H1 (cell line): ENCODE measurements around the gene CRKL. TPM values are rescaled to one million over a fixed set of nuclear protein-coding genes. Genes with fewer than 3 reads are reported as not detected.
"Not testable (repeated sequence)": the region's sequence is repeated elsewhere in the genome, so short reads cannot be mapped to it uniquely, and the experiment has no call there.

Experiments used
- CTCF ChIA-PET: fragments of 300-600 bp; sonication (Branson Sonifier 250); formaldehyde crosslinking; loops from one replicate; lab custom pipeline; 2021; ENCODE audit not compliant: partially characterized antibody; lab: Charles Lee
- POLR2A ChIA-PET: fragments of 300-600 bp; sonication (Branson Sonifier 250); formaldehyde crosslinking; loops from one replicate; lab custom pipeline; 2021; ENCODE audit warnings: inconsistent platforms; ENCODE audit not compliant: partially characterized antibody; lab: Charles Lee
- DNase-seq, 2 experiments: peaks; one replicate each; pipeline versions ENCODE4 v3.0.0 to v3.0.0-alpha.2; 2010 to 2022; ENCODE audit warnings: low spot score in 2 of 2, low read depth in 1 of 2, mixed read lengths in 1 of 2
- FAIRE-seq: peaks from 2 replicates; lab custom pipeline; 2011; peaks lifted over from hg19 to GRCh38; lab: Jason Lieb, UNC
- H2AFZ ChIP-seq: 2 replicates; pipeline ENCODE4 v1.8.1; 2012; ENCODE audit warnings: low read length, inconsistent platforms
- H2AK5ac ChIP-seq: 2 replicates; pipeline ENCODE4 v1.6.1; 2013; ENCODE audit warnings: low read depth, low read length
- H2BK120ac ChIP-seq: replicated peaks from 2 replicates; pipeline ENCODE3; 2013; ENCODE audit warnings: low read depth, low read length, inconsistent platforms
- H2BK12ac ChIP-seq: 2 replicates; pipeline ENCODE4 v1.6.1; 2013; ENCODE audit warnings: low read depth, low read length
- H2BK15ac ChIP-seq: 2 replicates; pipeline ENCODE4 v1.6.1; 2013; ENCODE audit warnings: low read length
- H2BK20ac ChIP-seq: 2 replicates; pipeline ENCODE4 v1.6.1; 2013; ENCODE audit warnings: low read length
- H2BK5ac ChIP-seq: 2 replicates; pipeline ENCODE4 v1.6.1; 2013; ENCODE audit warnings: low read depth, low read length
- H3K14ac ChIP-seq: 2 replicates; pipeline ENCODE4 v1.6.1; 2013; ENCODE audit warnings: inconsistent platforms; ENCODE audit not compliant: insufficient read length
- H3K18ac ChIP-seq: 2 replicates; pipeline ENCODE4 v1.6.1; 2013; ENCODE audit warnings: low read length; ENCODE audit errors: extremely low read depth
- H3K23ac ChIP-seq: 2 replicates; pipeline ENCODE4 v1.6.1; 2013; ENCODE audit warnings: inconsistent platforms; ENCODE audit not compliant: insufficient read length
- H3K23me2 ChIP-seq: 2 replicates; pipeline ENCODE4 v1.6.1; 2013; ENCODE audit warnings: low read depth, low read length
- H3K27ac ChIP-seq: 2 replicates; pipeline ENCODE4 v1.6.1; 2011; ENCODE audit warnings: low read depth, low read length, inconsistent platforms
- H3K27me3 ChIP-seq, 4 experiments: replicated peaks in 1 of 4; 1 replicate in 1 of 4; 2 replicates in 3 of 4; pipeline versions ENCODE4 v1.6.1 to v1.8.1; 2011 to 2013; ENCODE audit warnings: low read length in 3 of 4, mild to moderate bottlenecking in 3 of 4, inconsistent platforms in 2 of 4, mixed read lengths in 2 of 4, moderate library complexity in 1 of 4; ENCODE audit not compliant: control insufficient read depth in 3 of 4, insufficient read depth in 3 of 4; ENCODE audit errors: extremely low read depth in 1 of 4
- H3K36me3 ChIP-seq, 4 experiments: 2 replicates each; pipeline versions ENCODE4 v1.6.1 to v1.8.1; 2011 to 2013; ENCODE audit warnings: mild to moderate bottlenecking in 4 of 4, low read length in 3 of 4, moderate library complexity in 2 of 4, control low read depth in 1 of 4, inconsistent platforms in 1 of 4; ENCODE audit not compliant: insufficient read depth in 4 of 4, control insufficient read depth in 2 of 4
- H3K4ac ChIP-seq: replicated peaks from 2 replicates; pipeline ENCODE3; 2013; ENCODE audit warnings: low read length, low read depth, mixed read lengths, inconsistent platforms; ENCODE audit not compliant: insufficient read length
- H3K4me1 ChIP-seq, 4 experiments: replicated peaks in 1 of 4; 1 replicate in 1 of 4; 2 replicates in 3 of 4; pipeline versions ENCODE4 v1.6.1 to v1.8.1; 2011 to 2013; ENCODE audit warnings: low read length in 3 of 4, inconsistent platforms in 2 of 4, mixed read lengths in 1 of 4; ENCODE audit not compliant: insufficient read depth in 4 of 4, control insufficient read depth in 3 of 4
- H3K4me2 ChIP-seq, 2 experiments: 2 replicates each; pipeline versions ENCODE4 v1.6.1 to v1.8.1; 2011 to 2013; ENCODE audit warnings: low read depth in 2 of 2, low read length in 2 of 2, control low read depth in 1 of 2, inconsistent platforms in 1 of 2, mild to moderate bottlenecking in 1 of 2; ENCODE audit not compliant: insufficient read depth in 1 of 2
- H3K4me3 ChIP-seq, 4 experiments: fragments of 200-600, 300-600 bp in 1 of 4; sonication (generic), shearing (Covaris generic), sonication (Bioruptor Twin) in 1 of 4; 2 replicates each; pipeline versions ENCODE4 v1.5.1 to v1.8.1; 2011 to 2016; ENCODE audit warnings: low read length in 4 of 4, low read depth in 3 of 4, control low read depth in 2 of 4, inconsistent platforms in 2 of 4, mild to moderate bottlenecking in 2 of 4, mixed read lengths in 1 of 4, moderate library complexity in 1 of 4; ENCODE audit not compliant: insufficient read depth in 2 of 4; ENCODE audit errors: extremely low read depth in 1 of 4
- H3K56ac ChIP-seq: replicated peaks from 2 replicates; pipeline ENCODE3; 2013; ENCODE audit warnings: low read depth, mild to moderate bottlenecking, mixed read lengths, low read length, inconsistent platforms; ENCODE audit not compliant: insufficient read length
- H3K79me1 ChIP-seq: 2 replicates; pipeline ENCODE4 v1.6.1; 2013; ENCODE audit warnings: low read depth, low read length, control low read depth
- H3K79me2 ChIP-seq, 2 experiments: 2 replicates each; pipeline versions ENCODE4 v1.6.1 to v1.8.1; 2012 to 2013; ENCODE audit warnings: low read length in 2 of 2, mild to moderate bottlenecking in 2 of 2, inconsistent platforms in 1 of 2; ENCODE audit not compliant: insufficient read depth in 2 of 2, control insufficient read depth in 1 of 2
- H3K9ac ChIP-seq, 4 experiments: replicated peaks in 1 of 4; 1 replicate in 1 of 4; 2 replicates in 3 of 4; pipeline versions ENCODE4 v1.6.1 to v1.8.1; 2011 to 2013; ENCODE audit warnings: low read depth in 3 of 4, low read length in 3 of 4, control low read depth in 2 of 4, mild to moderate bottlenecking in 2 of 4, moderate library complexity in 2 of 4, inconsistent platforms in 1 of 4; ENCODE audit errors: extremely low read depth in 1 of 4
- H3K9me3 ChIP-seq, 2 experiments: 2 replicates each; pipeline versions ENCODE4 v1.6.1 to v1.8.1; 2012 to 2013; ENCODE audit warnings: mild to moderate bottlenecking in 2 of 2, moderate library complexity in 2 of 2, control low read depth in 1 of 2, inconsistent platforms in 1 of 2, low read depth in 1 of 2, low read length in 1 of 2, mixed read lengths in 1 of 2; ENCODE audit not compliant: insufficient read depth in 2 of 2
- H4K20me1 ChIP-seq, 2 experiments: replicated peaks in 1 of 2; 2 replicates each; pipeline versions ENCODE3 to v1.8.1; 2011 to 2013; ENCODE audit warnings: inconsistent platforms in 2 of 2, low read length in 2 of 2, mild to moderate bottlenecking in 1 of 2; ENCODE audit not compliant: insufficient read depth in 2 of 2, control insufficient read depth in 1 of 2
- H4K5ac ChIP-seq: 2 replicates; pipeline ENCODE4 v1.6.1; 2013; ENCODE audit warnings: low read length, low read depth, mixed read lengths, inconsistent platforms; ENCODE audit not compliant: insufficient read length
- H4K8ac ChIP-seq: 2 replicates; pipeline ENCODE4 v1.8.0; 2013; ENCODE audit warnings: mild to moderate bottlenecking, moderate library complexity, low read length, inconsistent platforms; ENCODE audit not compliant: insufficient read depth; ENCODE audit errors: extremely low read depth
- H4K91ac ChIP-seq: replicated peaks from 2 replicates; pipeline ENCODE3; 2013; ENCODE audit warnings: low read length, mixed read lengths, inconsistent platforms; ENCODE audit not compliant: insufficient read length
- ASH2L ChIP-seq: fragments of 200-600, 300-600 bp; sonication (generic); IDR thresholded peaks from one replicate; pipeline ENCODE4 v1.7.1; 2017; ENCODE audit warnings: low read length
- CHD2 ChIP-seq: IDR thresholded peaks from 2 replicates; pipeline ENCODE4 v1.6.1; 2012; ENCODE audit warnings: low read length, improper control_type of control experiment
- EGR1 ChIP-seq: IDR thresholded peaks from 2 replicates; pipeline ENCODE4 v1.6.1; 2011; ENCODE audit warnings: low read depth, low read length, borderline replicate concordance
- GABPA ChIP-seq: IDR thresholded peaks from 2 replicates; pipeline ENCODE4 v1.6.1; 2011; ENCODE audit warnings: mild to moderate bottlenecking, low read length, moderate library complexity, borderline replicate concordance; ENCODE audit not compliant: insufficient read depth
- KDM1A ChIP-seq: fragments of 200-600, 300-600 bp; sonication (generic); IDR thresholded peaks from 2 replicates; pipeline ENCODE4 v1.7.1; 2016; ENCODE audit warnings: mild to moderate bottlenecking, low read length, borderline replicate concordance
- WGBS, 2 experiments: shearing (Covaris generic) in 1 of 2; methylation state at CpG; one replicate each; pipeline versions ENCODE4 v1.1.6 to v1.1.7; 2013 to 2015; ENCODE audit warnings: low lambda C conversion rate in 2 of 2, mixed read lengths in 2 of 2, inconsistent platforms in 1 of 2, low coverage in 1 of 2, missing lambda C conversion rate in 1 of 2; ENCODE audit not compliant: insufficient replicate concordance in 2 of 2, insufficient coverage in 1 of 2, insufficient read length in 1 of 2; ENCODE audit errors: extremely low coverage in 1 of 2, missing lambda C conversion rate in 1 of 2; 5-methylcytosine and 5-hydroxymethylcytosine counted together
- polyA plus RNA-seq, 7 experiments: library from polyadenylated mRNA; depleted of rRNA in 3 of 7; stranded (reverse) in 5 of 7; unstranded in 2 of 7; fragments of >200 nt in 5 of 7; fragments of 200-250 nt in 2 of 7; gene quantifications; 1 replicate in 5 of 7; 2 replicates in 1 of 7; 4 replicates in 1 of 7; pipeline versions ENCODE4 v1.2.1 to v1.2.3, GENCODE V29; 2011 to 2013; ENCODE audit warnings: missing spikeins in 2 of 7, mixed read lengths in 2 of 7
- total RNA-seq: library from RNA; stranded (reverse); fragmentation: NEBNext Ultra II Directional; extraction: Animal tissue kit (Norgen Biotek cat#: 25700); gene quantifications from 2 replicates; pipeline ENCODE4 v1.2.1, GENCODE V29; 2021
- TF ChIP-seq, protein P1 (sequence below): IDR thresholded peaks from 2 replicates; pipeline ENCODE4 v1.6.1; 2012; ENCODE audit warnings: low read length, inconsistent platforms
- TF ChIP-seq, protein P2 (sequence below): IDR thresholded peaks from 2 replicates; pipeline ENCODE4 v1.6.1; 2011; ENCODE audit warnings: low read length, improper control_type of control experiment

The CRKL gene
- total and polyA plus RNA-seq, 2 of the 8 experiments (the other 6 are each of a cell fraction or from before 2014, with no cell fraction given), result 34.5 to 94.5 TPM

DNA sequence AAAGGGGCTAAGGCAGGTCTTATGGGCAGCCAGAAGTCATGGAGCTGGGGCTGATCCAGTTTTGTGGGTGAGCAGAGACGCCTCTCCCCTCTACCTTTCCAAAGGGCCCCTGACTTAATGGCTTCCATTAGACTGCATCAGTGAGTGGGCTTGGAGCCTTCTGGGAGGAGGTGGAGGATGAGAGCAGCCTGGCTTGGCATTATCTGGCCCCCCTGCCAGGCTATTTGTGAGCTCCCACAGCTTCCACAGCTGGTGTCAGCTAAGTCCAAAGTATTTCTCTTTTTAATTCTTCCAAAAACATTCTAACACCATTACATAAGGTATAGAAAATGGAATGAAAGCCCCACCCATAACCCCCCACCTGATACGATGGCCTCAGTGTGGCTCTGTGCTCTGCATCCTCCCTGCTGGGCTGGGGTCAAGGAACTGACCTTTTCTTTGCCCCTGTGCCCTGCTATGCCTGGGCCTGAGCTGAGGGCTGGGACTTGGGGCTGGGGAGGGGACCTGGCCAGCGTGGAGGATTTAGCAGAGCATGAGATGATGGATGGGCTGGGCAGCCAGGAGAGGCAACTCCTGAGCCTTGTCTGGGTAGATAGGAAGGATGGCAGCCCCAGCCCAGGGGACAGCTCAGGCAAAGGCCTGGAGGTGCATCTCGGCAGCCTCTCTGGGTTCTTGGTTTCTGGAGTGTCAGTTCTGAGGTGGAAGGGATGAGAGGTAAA, 53.9 kb downstream of the CRKL start (continued):
- TF ChIP-seq GABPA (no peak), CHD2 (no peak), EGR1 (no peak), KDM1A (no peak), ASH2L (no peak)
- TF ChIP-seq, protein P1, sequence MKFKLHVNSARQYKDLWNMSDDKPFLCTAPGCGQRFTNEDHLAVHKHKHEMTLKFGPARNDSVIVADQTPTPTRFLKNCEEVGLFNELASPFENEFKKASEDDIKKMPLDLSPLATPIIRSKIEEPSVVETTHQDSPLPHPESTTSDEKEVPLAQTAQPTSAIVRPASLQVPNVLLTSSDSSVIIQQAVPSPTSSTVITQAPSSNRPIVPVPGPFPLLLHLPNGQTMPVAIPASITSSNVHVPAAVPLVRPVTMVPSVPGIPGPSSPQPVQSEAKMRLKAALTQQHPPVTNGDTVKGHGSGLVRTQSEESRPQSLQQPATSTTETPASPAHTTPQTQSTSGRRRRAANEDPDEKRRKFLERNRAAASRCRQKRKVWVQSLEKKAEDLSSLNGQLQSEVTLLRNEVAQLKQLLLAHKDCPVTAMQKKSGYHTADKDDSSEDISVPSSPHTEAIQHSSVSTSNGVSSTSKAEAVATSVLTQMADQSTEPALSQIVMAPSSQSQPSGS, result no peak
- TF ChIP-seq, protein P2, sequence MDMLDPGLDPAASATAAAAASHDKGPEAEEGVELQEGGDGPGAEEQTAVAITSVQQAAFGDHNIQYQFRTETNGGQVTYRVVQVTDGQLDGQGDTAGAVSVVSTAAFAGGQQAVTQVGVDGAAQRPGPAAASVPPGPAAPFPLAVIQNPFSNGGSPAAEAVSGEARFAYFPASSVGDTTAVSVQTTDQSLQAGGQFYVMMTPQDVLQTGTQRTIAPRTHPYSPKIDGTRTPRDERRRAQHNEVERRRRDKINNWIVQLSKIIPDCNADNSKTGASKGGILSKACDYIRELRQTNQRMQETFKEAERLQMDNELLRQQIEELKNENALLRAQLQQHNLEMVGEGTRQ, result no peak

DNA sequence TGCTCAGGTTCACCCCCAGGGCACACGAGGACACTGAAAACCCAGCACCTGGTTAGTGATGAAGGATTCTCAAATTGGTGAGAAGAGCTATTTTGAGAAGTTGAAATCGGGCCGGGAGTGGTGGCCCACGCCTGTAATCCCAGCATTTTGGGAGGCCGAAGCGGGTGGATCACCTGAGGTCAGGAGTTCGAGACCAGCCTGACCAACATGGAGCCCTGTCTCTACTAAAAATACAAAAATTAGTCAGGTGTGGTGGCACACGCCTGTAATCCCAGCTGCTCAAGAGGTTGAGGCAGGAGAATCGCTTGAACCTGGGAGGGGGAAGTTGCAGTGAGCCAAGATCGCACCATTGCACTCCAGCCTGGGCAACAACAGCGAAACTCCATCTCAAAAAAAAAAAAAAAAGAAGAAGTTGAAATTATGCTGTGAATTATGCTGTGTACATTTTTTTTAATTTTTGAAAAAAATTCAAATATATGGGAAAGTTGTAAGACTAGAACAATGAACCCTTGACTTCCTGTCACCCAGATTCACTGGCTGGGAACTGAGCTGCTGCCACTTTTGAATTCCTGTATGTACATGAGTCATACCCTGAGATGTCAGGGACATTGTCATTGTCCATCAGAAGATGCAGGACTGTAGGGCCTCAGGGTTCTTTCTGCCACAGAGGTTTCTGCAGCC, 54.9 kb downstream of the CRKL start:
- not testable (repeated sequence) for H4K20me1 ChIP-seq, H3K23me2 ChIP-seq, H4K8ac ChIP-seq, H2BK15ac ChIP-seq, H2BK5ac ChIP-seq, FAIRE-seq, H3K27ac ChIP-seq, H3K79me1 ChIP-seq, H3K9ac ChIP-seq, H3K4me3 ChIP-seq, H4K5ac ChIP-seq, H2BK120ac ChIP-seq, H3K4ac ChIP-seq, H2AK5ac ChIP-seq, H2BK12ac ChIP-seq, H3K18ac ChIP-seq, H3K4me2 ChIP-seq, H3K79me2 ChIP-seq, H3K14ac ChIP-seq, H4K91ac ChIP-seq, H2BK20ac ChIP-seq, H3K36me3 ChIP-seq, DNase-seq, H3K9me3 ChIP-seq, H3K56ac ChIP-seq, H2AFZ ChIP-seq, H3K23ac ChIP-seq
- WGBS, 2 experiments, result 92% methylated on average over 9 of the region's 11 CpGs; no CpG with 5 or more reads in 1 of the 2 experiments
- Histone ChIP-seq H3K27me3 (peaks cover 2 to 29% (median 16%) of the 10 kb centered on the region in 4 experiments), H3K4me1 (peaks cover 0 to 16% (median 11%) of the 10 kb centered on the region in 4 experiments; a peak in 6 of 7 replicates)
- POLR2A ChIA-PET, result interaction anchor here (2.3 kb wide), 1 partner anchor 10 kb away, joined by 11 read pairs; the partner anchor contains the start of gene LZTR1
- CTCF ChIA-PET, result interaction anchor here (0.7 to 10.9 kb wide), 7 partner anchors 10 to 121 kb away, joined by 3 to 115 read pairs (median 4); partner anchors contain the start of gene LZTR1
